Activated CD4-positive, alpha-beta T cell treated with anti-CD3 and anti-CD28 coated beads for 36 hours (primary cell): ENCODE results near the gene CAMK2N2. TPM values are rescaled to one million over a fixed set of nuclear protein-coding genes. Genes with fewer than 3 reads are reported as not detected.

Experiments
- ATAC-seq: fragments of 200-7000 bp; cut with Tn5 transposase; one replicate; pipeline ENCODE4 v1.10.0; 2021; ENCODE audit warnings: mild to moderate bottlenecking, moderate library complexity
- CTCF ChIA-PET: fragments of 350-600 bp; sonication (Branson Sonifier 250); formaldehyde crosslinking; loops from one replicate; lab custom pipeline; 2021; ENCODE audit warnings: antibody characterized with exemption; lab: Charles Lee
- POLR2A ChIA-PET: fragments of 350-600 bp; sonication (Branson Sonifier 250); formaldehyde crosslinking; loops from one replicate; lab custom pipeline; 2021; ENCODE audit warnings: antibody characterized with exemption, inconsistent platforms; lab: Charles Lee
- DNase-seq: peaks from one replicate; pipeline ENCODE4 v3.0.0-alpha.2; 2020
- H3K27ac Mint-ChIP-seq: one replicate; pipeline ENCODE4 v1.8.0; 2021; ENCODE audit warnings: mixed read lengths
- H3K27me3 Mint-ChIP-seq: one replicate; pipeline ENCODE4 v1.8.0; 2021; ENCODE audit warnings: mixed read lengths
- H3K36me3 Mint-ChIP-seq: one replicate; pipeline ENCODE4 v1.8.0; 2021; ENCODE audit warnings: low read depth, mixed read lengths
- H3K4me1 Mint-ChIP-seq: one replicate; pipeline ENCODE4 v1.8.0; 2021; ENCODE audit warnings: mixed read lengths
- H3K4me3 Mint-ChIP-seq: one replicate; pipeline ENCODE4 v1.8.0; 2021; ENCODE audit warnings: mild to moderate bottlenecking, moderate library complexity, mixed read lengths
- H3K9me3 Mint-ChIP-seq: one replicate; pipeline ENCODE4 v1.8.0; 2021; ENCODE audit warnings: low read depth, mixed read lengths
- intact Hi-C, 2 experiments: fragments of 100-400 bp; cut with DNase I in 1 of 2; cut with micrococcal nuclease in 1 of 2; formaldehyde crosslinking; loops; one replicate each; pipeline versions ENCODE4 v1.14.2 to v1.15.1; 2022 to 2024; cut with DNase I, micrococcal nuclease
- total RNA-seq, 2 experiments: library from RNA; stranded (reverse); gene quantifications; one replicate each; pipeline ENCODE4 v1.2.3, GENCODE V29; 2021

Gene CAMK2N2
- total RNA-seq, 2 experiments from 2014 or later: 0.18 to 0.25 TPM

- Mint-ChIP-seq H3K27ac (no peak overlapping the region), H3K36me3 (no peaks in the 10 kb centered on the region), H3K4me3 (no peak overlapping the region), H3K4me1 (peaks cover 6% of the 10 kb centered on the region), H3K27me3 (peaks cover 30% of the 10 kb centered on the region), H3K9me3 (no peaks in the 10 kb centered on the region)
- ChIA-PET POLR2A (no interaction called here), CTCF (interaction anchor here (1.3 to 1.8 kb wide), 2 partner anchors 17 to 29 kb away, joined by 3 to 6 read pairs; no protein-coding TSS in a partner anchor)
- ATAC-seq (no peak), DNase-seq (no peak)
- intact Hi-C loops: no loop called here
These were observed 28.1 kb downstream of the CAMK2N2 start for GRCh38 chr3:184233127-184233843.

DNA sequence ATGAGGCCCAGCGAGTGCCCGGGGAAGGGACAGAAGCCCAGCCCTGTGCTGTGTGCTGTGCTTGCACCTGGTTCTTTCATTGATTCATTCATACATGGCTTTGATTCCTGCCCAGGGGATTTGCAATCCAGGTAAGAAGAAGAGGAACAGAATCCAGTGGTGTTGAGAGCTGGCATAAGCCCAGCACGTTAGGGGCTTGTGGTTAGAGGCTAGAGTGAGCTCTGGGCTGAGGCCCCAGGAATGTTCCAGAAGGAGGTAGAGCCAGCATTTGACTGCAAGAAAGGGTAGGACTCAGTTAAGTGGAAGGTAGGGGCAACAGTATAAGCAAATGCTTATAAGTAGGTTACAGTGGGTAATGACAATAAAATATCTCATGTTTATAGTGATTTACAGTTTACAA is 29.7 kb downstream of the CAMK2N2 start:
- peak overlapping the region; percentile 4 for H3K4me3 Mint-ChIP-seq

DNA sequence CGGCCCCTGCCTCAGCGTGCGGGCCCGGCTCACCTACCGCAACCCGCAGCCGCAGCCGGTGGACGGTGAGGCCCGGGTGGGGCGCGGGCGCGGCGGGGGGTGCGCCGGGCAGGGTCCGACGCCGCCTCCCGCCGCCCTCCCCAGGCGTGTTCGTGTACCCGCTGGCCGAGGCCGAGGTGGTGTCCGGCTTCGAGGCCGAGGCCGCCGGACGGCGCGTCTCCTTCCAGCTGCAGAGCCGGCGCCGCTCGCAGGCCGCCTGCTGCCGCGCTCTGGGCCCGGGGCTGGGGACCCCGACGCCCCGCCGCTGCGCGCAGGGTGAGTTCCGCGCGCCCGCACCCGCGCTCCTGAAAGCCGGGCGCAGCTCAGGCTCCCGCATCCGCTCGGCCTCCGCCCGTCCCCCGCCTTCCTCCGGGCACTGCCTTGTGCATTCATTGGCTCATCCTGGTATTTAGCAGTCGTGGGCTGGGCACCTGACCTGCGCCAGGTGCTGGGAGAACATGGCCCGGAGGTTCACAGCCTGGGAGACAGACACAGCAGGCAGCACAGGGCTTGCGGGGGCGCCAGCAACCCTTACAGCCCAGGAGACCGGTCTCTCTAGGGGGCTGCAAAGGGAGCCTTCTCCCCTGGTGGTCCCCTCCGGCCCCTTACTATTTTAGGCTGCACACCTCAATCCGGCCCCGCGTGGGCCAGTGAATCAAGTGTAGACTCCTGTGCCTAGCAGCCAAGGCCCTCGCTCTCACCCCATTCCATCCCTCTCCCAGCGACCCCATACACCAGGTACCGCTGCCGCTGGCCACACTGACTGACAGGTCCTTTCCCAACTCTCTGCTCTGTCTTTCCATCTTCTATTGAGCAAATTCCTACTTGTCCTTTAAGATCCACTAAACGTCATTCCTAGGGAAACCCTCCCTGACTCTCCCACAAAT is 30.5 kb downstream of the CAMK2N2 start:
- Mint-ChIP-seq H3K36me3 (no peaks in the 10 kb centered on the region), H3K9me3 (no peaks in the 10 kb centered on the region), H3K4me1 (peaks cover 6% of the 10 kb centered on the region), H3K27me3 (peaks cover 46% of the 10 kb centered on the region), H3K4me3 (peak overlapping the region; percentile 48), H3K27ac (no peak overlapping the region)
- DNase-seq: no peak
- no peak for ATAC-seq
- intact Hi-C loops: no loop called here
- CTCF ChIA-PET: interaction anchor here (0.5 to 1.8 kb wide), 9 partner anchors 10 to 189 kb away, joined by 3 to 6 read pairs (median 3); partner anchors contain the start of gene EEF1AKMT4
- POLR2A ChIA-PET: no interaction called here

More for the DNA sequence above, 29.7 kb downstream of the CAMK2N2 start:
- H3K36me3 Mint-ChIP-seq: no peaks in the 10 kb centered on the region
- peaks cover 41% of the 10 kb centered on the region for H3K27me3 Mint-ChIP-seq
- no peak overlapping the region for H3K27ac Mint-ChIP-seq
- intact Hi-C loops: no loop called here
- peaks cover 6% of the 10 kb centered on the region for H3K4me1 Mint-ChIP-seq
- ChIA-PET POLR2A (no interaction called here), CTCF (interaction anchor here (0.5 to 1.8 kb wide), 3 partner anchors 16 to 190 kb away, joined by 3 to 6 read pairs (median 3); no protein-coding TSS in a partner anchor)
- no peaks in the 10 kb centered on the region for H3K9me3 Mint-ChIP-seq
- DNase-seq (no peak), ATAC-seq (no peak)

GRCh38 chr3:184230081-184230602 is 31.2 kb downstream of the CAMK2N2 start:
- DNase-seq (no peak), ATAC-seq (no peak)
- H3K27ac Mint-ChIP-seq: no peak overlapping the region
- H3K27me3 Mint-ChIP-seq: peaks cover 49% of the 10 kb centered on the region
- H3K4me3 Mint-ChIP-seq: no peak overlapping the region
- CTCF ChIA-PET: interaction anchor here (0.5 to 1.7 kb wide), 8 partner anchors 10 to 149 kb away, joined by 3 to 6 read pairs (median 4); partner anchors contain the start of gene EEF1AKMT4
- POLR2A ChIA-PET: no interaction called here
- H3K4me1 Mint-ChIP-seq: peaks cover 6% of the 10 kb centered on the region
- H3K36me3 Mint-ChIP-seq: no peaks in the 10 kb centered on the region
- intact Hi-C loops: no loop called here
- no peaks in the 10 kb centered on the region for H3K9me3 Mint-ChIP-seq

DNA sequence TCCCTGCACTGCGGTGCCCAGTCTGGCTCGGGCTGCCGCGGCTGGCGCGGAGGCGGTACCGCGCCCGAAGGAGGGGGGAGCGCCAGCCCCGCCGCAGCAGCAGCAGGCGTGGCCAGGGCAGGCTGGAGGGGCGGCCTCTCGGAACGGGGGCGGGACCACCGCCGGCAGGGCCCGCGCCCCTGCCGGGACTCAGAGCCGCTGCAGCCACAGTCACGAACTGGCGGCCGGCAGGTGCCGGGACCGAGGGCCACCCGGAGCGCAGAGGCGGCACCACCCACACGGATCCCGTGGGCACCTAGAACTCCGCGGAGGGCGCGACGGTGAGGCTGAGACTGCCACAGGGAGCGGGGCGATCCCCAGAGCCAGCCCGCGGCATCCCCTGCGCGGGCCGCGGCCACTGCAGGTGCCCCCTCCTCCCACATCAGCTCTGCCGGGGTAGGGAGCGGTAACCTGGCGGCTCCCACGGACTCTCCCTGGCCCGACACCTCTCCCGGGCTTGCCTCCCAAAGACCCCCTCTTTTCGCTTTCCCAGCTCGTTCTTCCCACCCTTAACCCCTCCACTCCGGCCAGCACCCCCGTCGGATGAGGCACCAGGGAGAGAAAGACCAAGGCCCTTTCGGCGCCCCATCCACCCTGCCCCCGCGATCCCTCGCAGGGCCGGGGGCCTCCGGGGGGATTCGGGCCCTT is 31.8 kb downstream of the CAMK2N2 start, which contains the start of gene VWA5B2:
Gene VWA5B2, plus strand, starts transcription at position 192 of the 687 bp plus-strand sequence. CDS start 944 bp downstream, outside the sequence.
- DNase-seq (peak; percentile 78), ATAC-seq (peak; percentile 93)
- peaks cover 50% of the 10 kb centered on the region for H3K27me3 Mint-ChIP-seq
- POLR2A ChIA-PET: no interaction called here
- intact Hi-C loops: loop anchor here in 1 of 2 experiments (1.0 kb wide), 3 partner anchors 20 to 43 kb away; partner anchors contain the start of genes ABCF3 and EEF1AKMT4
- H3K4me3 Mint-ChIP-seq: peak within 1 kb of the TSS; percentile 56
- H3K36me3 Mint-ChIP-seq: no peaks in the 10 kb centered on the region
- no peaks in the 10 kb centered on the region for H3K9me3 Mint-ChIP-seq
- CTCF ChIA-PET: interaction anchor here (0.5 to 2.1 kb wide), 11 partner anchors 8 to 334 kb away, joined by 3 to 6 read pairs (median 3); partner anchors contain the start of gene EEF1AKMT4
- peaks cover 6% of the 10 kb centered on the region for H3K4me1 Mint-ChIP-seq
- H3K27ac Mint-ChIP-seq: no peak within 1 kb of the TSS

GRCh38 chr3:184228376-184229137 is 32.8 kb downstream of the CAMK2N2 start:
- no peak overlapping the region for H3K27ac Mint-ChIP-seq
- H3K9me3 Mint-ChIP-seq: no peaks in the 10 kb centered on the region
- H3K4me1 Mint-ChIP-seq: peaks cover 6% of the 10 kb centered on the region
- POLR2A ChIA-PET: no interaction called here
- CTCF ChIA-PET: interaction anchor here (0.6 to 3.7 kb wide), 31 partner anchors 8 to 363 kb away, joined by 3 to 33 read pairs (median 6); partner anchors contain the start of genes ALG3, AP2M1, CAMK2N2 and EEF1AKMT4
- peaks cover 53% of the 10 kb centered on the region for H3K27me3 Mint-ChIP-seq
- H3K36me3 Mint-ChIP-seq: no peaks in the 10 kb centered on the region
- ATAC-seq (no peak), DNase-seq (no peak)
- peak overlapping the region; percentile 56 for H3K4me3 Mint-ChIP-seq
- intact Hi-C loops: loop anchor here in 1 of 2 experiments (1.0 kb wide), 3 partner anchors 21 to 42 kb away; partner anchors contain the start of genes ABCF3 and EEF1AKMT4

DNA sequence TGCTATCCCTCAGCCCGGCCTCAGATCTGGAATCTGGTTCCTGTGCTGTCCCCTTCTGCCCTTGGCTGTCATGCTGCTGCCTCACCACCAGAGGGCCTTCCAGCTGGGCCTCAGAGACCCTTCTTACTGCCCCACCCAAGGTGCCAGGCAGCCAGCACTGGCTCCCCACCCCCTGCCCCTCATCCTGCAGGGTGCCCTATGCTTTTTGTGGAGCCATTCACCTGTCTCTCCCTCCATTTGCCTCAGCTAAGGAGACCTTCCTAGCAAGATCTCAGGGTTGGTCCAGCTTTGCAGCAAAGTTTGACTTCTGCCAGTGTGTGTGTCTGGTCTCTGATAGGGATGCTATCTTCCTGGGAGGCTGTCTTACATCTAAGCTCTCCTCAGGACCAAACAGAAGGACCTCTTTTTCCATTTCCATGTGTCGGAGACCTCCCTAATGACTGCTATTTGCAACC is 33.8 kb downstream of the CAMK2N2 start:
- H3K4me1 Mint-ChIP-seq: peaks cover 6% of the 10 kb centered on the region
- no peak overlapping the region for H3K4me3 Mint-ChIP-seq
- POLR2A ChIA-PET: interaction anchor here (0.8 kb wide), 1 partner anchor 22 kb away, joined by 4 read pairs; the partner anchor contains the start of gene EEF1AKMT4
- intact Hi-C loops: loop anchor here (1.0 to 2.0 kb wide), 3 partner anchors 22 to 62 kb away; partner anchors contain the start of gene EEF1AKMT4 (in 1 of the 2)
- ATAC-seq: peak; percentile 56
- DNase-seq: peak; percentile 68
- H3K9me3 Mint-ChIP-seq: no peaks in the 10 kb centered on the region
- H3K27ac Mint-ChIP-seq: no peak overlapping the region
- H3K36me3 Mint-ChIP-seq: no peaks in the 10 kb centered on the region
- CTCF ChIA-PET: interaction anchor here (0.5 to 3.7 kb wide), 44 partner anchors 9 to 1318 kb away, joined by 3 to 33 read pairs (median 4); partner anchors contain the start of genes ALG3, AP2M1, CAMK2N2 and EEF1AKMT4
- peaks cover 48% of the 10 kb centered on the region for H3K27me3 Mint-ChIP-seq

- Mint-ChIP-seq H3K27me3 (peaks cover 33% of the 10 kb centered on the region), H3K36me3 (no peaks in the 10 kb centered on the region), H3K9me3 (no peaks in the 10 kb centered on the region), H3K4me3 (no peak overlapping the region), H3K4me1 (peaks cover 2% of the 10 kb centered on the region), H3K27ac (no peak overlapping the region)
- intact Hi-C loops: no loop called here
- CTCF ChIA-PET: interaction anchor here (1.3 kb wide), 1 partner anchor 109 kb away, joined by 4 read pairs; no protein-coding TSS in a partner anchor
- DNase-seq (no peak), ATAC-seq (no peak)
- POLR2A ChIA-PET: no interaction called here
These were observed 37.4 kb downstream of the CAMK2N2 start for GRCh38 chr3:184223946-184224345.

DNA sequence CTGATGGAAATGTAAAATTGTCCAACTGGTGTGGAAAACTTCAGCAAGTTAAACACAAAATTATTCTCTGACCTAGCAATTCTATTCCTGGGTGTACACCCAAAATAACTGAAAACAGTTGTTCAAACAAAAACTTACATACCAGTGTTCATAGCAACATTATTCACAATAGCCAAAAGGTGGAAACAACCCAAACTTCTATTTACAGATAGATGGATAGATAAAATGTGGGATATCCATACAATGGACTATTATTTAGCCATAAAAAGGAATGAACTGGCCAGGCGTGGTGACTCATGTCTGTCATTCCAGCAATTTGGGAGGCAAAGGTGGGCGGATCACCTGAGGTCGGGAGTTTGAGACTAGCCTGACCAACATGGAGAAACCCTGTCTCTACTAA is 38.8 kb downstream of the CAMK2N2 start:
- no peaks in the 10 kb centered on the region for H3K4me1 Mint-ChIP-seq
- intact Hi-C loops: no loop called here
- H3K36me3 Mint-ChIP-seq: no peaks in the 10 kb centered on the region
- ATAC-seq (no peak), DNase-seq (no peak)
- H3K27me3 Mint-ChIP-seq: peaks cover 19% of the 10 kb centered on the region
- no peak overlapping the region for H3K27ac Mint-ChIP-seq
- H3K4me3 Mint-ChIP-seq: no peak overlapping the region
- ChIA-PET POLR2A (no interaction called here), CTCF (no interaction called here)
- no peaks in the 10 kb centered on the region for H3K9me3 Mint-ChIP-seq
